Kidney epithelial cell (primary cell): ENCODE data around the gene RABGAP1L. TPM values are rescaled to one million over a fixed set of nuclear protein-coding genes. Genes with fewer than 3 reads are reported as not detected.

Experiments
- DNase-seq: peaks from one replicate; pipeline ENCODE4 v3.0.0-alpha.2; 2010; ENCODE audit warnings: low read depth
- H3K27me3 ChIP-seq: 2 replicates; pipeline ENCODE4 v1.6.0; 2011; ENCODE audit warnings: low read length; ENCODE audit not compliant: control insufficient read depth, insufficient read depth
- H3K36me3 ChIP-seq: 2 replicates; pipeline ENCODE4 v1.5.1; 2011; ENCODE audit warnings: low read length; ENCODE audit not compliant: control insufficient read depth, insufficient read depth
- H3K4me3 ChIP-seq: 2 replicates; pipeline ENCODE4 v1.5.1; 2011; ENCODE audit warnings: low read depth, mild to moderate bottlenecking, control low read depth, low read length
- CTCF ChIP-seq: IDR thresholded peaks from 2 replicates; pipeline ENCODE4 v1.5.1; 2011; ENCODE audit warnings: mild to moderate bottlenecking, moderate library complexity, low read length, control low read depth, inconsistent platforms; ENCODE audit not compliant: insufficient read depth, poor library complexity, severe bottlenecking
- total RNA-seq: library from RNA; depleted of rRNA; stranded (reverse); fragments of >200 nt; gene quantifications from 2 replicates; pipeline ENCODE4 v1.2.3, GENCODE V29; 2015

The RABGAP1L gene
- total RNA-seq, 1 donor from 2014 or later: 22.1 TPM

- H3K4me3 ChIP-seq: peak overlapping the region; percentile 40
- H3K27me3 ChIP-seq: no peaks in the 10 kb centered on the region
- H3K36me3 ChIP-seq: no peaks in the 10 kb centered on the region
- no peak for TF ChIP-seq CTCF
- no peak for DNase-seq
Measured at GRCh38 chr1:174800216-174800851, 641.0 kb downstream of the RABGAP1L start.

GRCh38 chr1:174800876-174801275 is 641.6 kb downstream of the RABGAP1L start:
- Histone ChIP-seq H3K36me3 (no peaks in the 10 kb centered on the region), H3K4me3 (peak overlapping the region; percentile 40), H3K27me3 (no peaks in the 10 kb centered on the region)
- DNase-seq: no peak
- no peak for TF ChIP-seq CTCF

GRCh38 chr1:174809755-174810280 is 650.5 kb downstream of the RABGAP1L start:
- DNase-seq: no peak
- no peak for TF ChIP-seq CTCF

GRCh38 chr1:174812016-174812415 is 652.7 kb downstream of the RABGAP1L start:
- no peak overlapping the region for H3K4me3 ChIP-seq
- DNase-seq: no peak
- H3K27me3 ChIP-seq: no peaks in the 10 kb centered on the region
- H3K36me3 ChIP-seq: no peaks in the 10 kb centered on the region
- TF ChIP-seq CTCF: no peak

More at GRCh38 chr1:174809755-174810280, 650.5 kb downstream of the RABGAP1L start:
- H3K27me3 ChIP-seq: no peaks in the 10 kb centered on the region
- H3K36me3 ChIP-seq: no peaks in the 10 kb centered on the region
- no peak overlapping the region for H3K4me3 ChIP-seq

GRCh38 chr1:174812656-174813055 is 653.3 kb downstream of the RABGAP1L start:
- no peak for TF ChIP-seq CTCF
- no peak for DNase-seq
- Histone ChIP-seq H3K27me3 (no peaks in the 10 kb centered on the region), H3K36me3 (no peaks in the 10 kb centered on the region), H3K4me3 (no peak overlapping the region)

- DNase-seq: peak; percentile 57
- Histone ChIP-seq H3K27me3 (no peaks in the 10 kb centered on the region), H3K36me3 (no peaks in the 10 kb centered on the region), H3K4me3 (no peak overlapping the region)
- TF ChIP-seq CTCF: no peak
Measured at GRCh38 chr1:174815036-174815435, 655.7 kb downstream of the RABGAP1L start.
